ENCODE measurements around the gene ARSA. TPM values are rescaled to one million over a fixed set of nuclear protein-coding genes. Genes with fewer than 3 reads are reported as not detected.
"Not testable (repeated sequence)": the region's sequence is repeated elsewhere in the genome, so short reads cannot be mapped to it uniquely, and the experiment has no call there.

The ARSA gene
- total RNA-seq, 1 experiment from 2014 or later, result 49.5 TPM

GRCh38 chr22:50626314-50626849 lies 1.6 kb downstream of the ARSA start:
- in situ Hi-C loops (cut with HindIII; ENCODE audit: low pct_unique_long_range_greater_than_20kb, low sequenced_read_pairs), result no loop called here
- no peak for DNase-seq (ENCODE audit: low read depth)

GRCh38 chr22:50625568-50626313 lies 2.2 kb downstream of the ARSA start:
- DNase-seq (ENCODE audit: low read depth), result no peak
- in situ Hi-C loops (cut with HindIII; ENCODE audit: low pct_unique_long_range_greater_than_20kb, low sequenced_read_pairs), result no loop called here

GRCh38 chr22:50625131-50625567 lies 2.8 kb downstream of the ARSA start:
- in situ Hi-C loops (cut with HindIII; ENCODE audit: low pct_unique_long_range_greater_than_20kb, low sequenced_read_pairs), result no loop called here
- no peak for DNase-seq (ENCODE audit: low read depth)

- in situ Hi-C loops (cut with HindIII; ENCODE audit: low pct_unique_long_range_greater_than_20kb, low sequenced_read_pairs), result no loop called here
- no peak for DNase-seq (ENCODE audit: low read depth)
These were observed 3.4 kb downstream of the ARSA start for GRCh38 chr22:50624347-50625130.

GRCh38 chr22:50622723-50623327 lies 5.1 kb downstream of the ARSA start:
- in situ Hi-C loops (cut with HindIII; ENCODE audit: low pct_unique_long_range_greater_than_20kb, low sequenced_read_pairs), result no loop called here

GRCh38 chr22:50621948-50622722 lies 5.8 kb downstream of the ARSA start:
- in situ Hi-C loops (cut with HindIII; ENCODE audit: low pct_unique_long_range_greater_than_20kb, low sequenced_read_pairs), result no loop called here
- no peak for DNase-seq (ENCODE audit: low read depth)

More at GRCh38 chr22:50622723-50623327, 5.1 kb downstream of the ARSA start:
- DNase-seq (ENCODE audit: low read depth), result no peak

- in situ Hi-C loops (cut with HindIII; ENCODE audit: low pct_unique_long_range_greater_than_20kb, low sequenced_read_pairs), result no loop called here
- no peak for DNase-seq (ENCODE audit: low read depth)
These were observed 6.5 kb downstream of the ARSA start for GRCh38 chr22:50621356-50621880.

GRCh38 chr22:50620593-50621355 lies 7.2 kb downstream of the ARSA start:
- DNase-seq (ENCODE audit: low read depth), result peak; percentile 82
- in situ Hi-C loops (cut with HindIII; ENCODE audit: low pct_unique_long_range_greater_than_20kb, low sequenced_read_pairs), result no loop called here

- DNase-seq (ENCODE audit: low read depth); in situ Hi-C loops (cut with HindIII; ENCODE audit: low pct_unique_long_range_greater_than_20kb, low sequenced_read_pairs): not testable (repeated sequence)
These were observed 13.7 kb downstream of the ARSA start for GRCh38 chr22:50614296-50614695.

GRCh38 chr22:50613291-50613981 lies 14.5 kb downstream of the ARSA start:
- in situ Hi-C loops (cut with HindIII; ENCODE audit: low pct_unique_long_range_greater_than_20kb, low sequenced_read_pairs), result no loop called here
- no peak for DNase-seq (ENCODE audit: low read depth)

- in situ Hi-C loops (cut with HindIII; ENCODE audit: low pct_unique_long_range_greater_than_20kb, low sequenced_read_pairs), result no loop called here
- DNase-seq (ENCODE audit: low read depth), result no peak
These were observed 15.3 kb downstream of the ARSA start for GRCh38 chr22:50612528-50613221.

- DNase-seq (ENCODE audit: low read depth), result no peak
- in situ Hi-C loops (cut with HindIII; ENCODE audit: low pct_unique_long_range_greater_than_20kb, low sequenced_read_pairs), result no loop called here
These were observed 15.8 kb downstream of the ARSA start for GRCh38 chr22:50612168-50612527.

GRCh38 chr22:50611341-50612060 lies 16.5 kb downstream of the ARSA start:
- in situ Hi-C loops (cut with HindIII; ENCODE audit: low pct_unique_long_range_greater_than_20kb, low sequenced_read_pairs), result no loop called here

GRCh38 chr22:50610581-50610980 lies 17.4 kb downstream of the ARSA start:
- DNase-seq (ENCODE audit: low read depth), result no peak
- in situ Hi-C loops (cut with HindIII; ENCODE audit: low pct_unique_long_range_greater_than_20kb, low sequenced_read_pairs), result no loop called here

More at GRCh38 chr22:50611341-50612060, 16.5 kb downstream of the ARSA start:
- DNase-seq (ENCODE audit: low read depth), result no peak

- in situ Hi-C loops (cut with HindIII; ENCODE audit: low pct_unique_long_range_greater_than_20kb, low sequenced_read_pairs), result no loop called here
- DNase-seq (ENCODE audit: low read depth), result no peak
These were observed 17.9 kb downstream of the ARSA start for GRCh38 chr22:50610041-50610451.

- DNase-seq (ENCODE audit: low read depth), result no peak
- in situ Hi-C loops (cut with HindIII; ENCODE audit: low pct_unique_long_range_greater_than_20kb, low sequenced_read_pairs), result no loop called here
These were observed 18.4 kb downstream of the ARSA start for GRCh38 chr22:50609599-50609998.
